Retina (tissue), 1 donor: Measurements from ENCODE around the gene ARRDC1.
"Not testable (repeated sequence)": the region's sequence is repeated elsewhere in the genome, so short reads cannot be mapped to it uniquely, and the experiment has no call there.

ENCODE experiments used
- DNase-seq: peaks from one replicate; pipeline ENCODE4 v3.0.0-alpha.2; 2016

ARRDC1 gene

GRCh38 chr9:137613738-137614523, 8.4 kb downstream of the ARRDC1 start:
- no peak for DNase-seq

DNA sequence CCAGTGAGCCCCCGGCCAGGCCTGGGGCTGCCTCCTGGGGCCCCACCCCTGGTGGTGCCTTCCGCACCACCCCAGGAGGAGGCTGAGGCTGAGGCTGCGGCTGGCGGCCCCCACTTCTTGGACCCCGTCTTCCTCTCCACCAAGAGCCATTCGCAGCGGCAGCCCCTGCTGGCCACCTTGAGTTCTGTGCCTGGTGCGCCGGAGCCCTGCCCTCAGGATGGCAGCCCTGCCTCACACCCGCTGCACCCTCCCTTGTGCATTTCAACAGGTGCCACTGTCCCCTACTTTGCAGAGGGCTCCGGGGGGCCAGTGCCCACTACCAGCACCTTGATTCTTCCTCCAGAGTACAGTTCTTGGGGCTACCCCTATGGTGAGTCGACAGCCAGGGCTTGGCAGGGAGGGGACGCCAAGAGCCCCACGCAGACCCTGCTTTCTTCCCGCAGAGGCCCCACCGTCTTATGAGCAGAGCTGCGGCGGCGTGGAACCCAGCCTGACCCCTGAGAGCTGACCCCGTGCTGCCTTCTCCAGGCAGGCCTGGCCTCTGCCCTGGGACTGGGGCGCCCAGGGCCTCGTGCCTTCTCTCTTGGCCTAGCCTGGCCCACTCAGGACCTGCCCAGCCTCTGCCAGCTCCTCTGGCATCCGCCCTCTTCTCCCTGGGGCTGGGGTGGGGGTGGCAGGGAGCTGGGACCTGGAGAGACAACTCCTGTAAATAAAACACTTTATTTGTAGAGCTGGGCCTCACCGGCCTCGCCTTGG, 9.3 kb downstream of the ARRDC1 start:
- DNase-seq = no peak

- DNase-seq = no peak
Measured at GRCh38 chr9:137615387-137615871, 9.9 kb downstream of the ARRDC1 start.

- DNase-seq = peak; percentile 92
Measured at GRCh38 chr9:137618105-137619067, 12.9 kb downstream of the ARRDC1 start, which contains the start of gene EHMT1. Gene EHMT1, plus strand, starts transcription at chr9:137619005. Its CDS starts 24 bp downstream, at chr9:137619029.

DNA sequence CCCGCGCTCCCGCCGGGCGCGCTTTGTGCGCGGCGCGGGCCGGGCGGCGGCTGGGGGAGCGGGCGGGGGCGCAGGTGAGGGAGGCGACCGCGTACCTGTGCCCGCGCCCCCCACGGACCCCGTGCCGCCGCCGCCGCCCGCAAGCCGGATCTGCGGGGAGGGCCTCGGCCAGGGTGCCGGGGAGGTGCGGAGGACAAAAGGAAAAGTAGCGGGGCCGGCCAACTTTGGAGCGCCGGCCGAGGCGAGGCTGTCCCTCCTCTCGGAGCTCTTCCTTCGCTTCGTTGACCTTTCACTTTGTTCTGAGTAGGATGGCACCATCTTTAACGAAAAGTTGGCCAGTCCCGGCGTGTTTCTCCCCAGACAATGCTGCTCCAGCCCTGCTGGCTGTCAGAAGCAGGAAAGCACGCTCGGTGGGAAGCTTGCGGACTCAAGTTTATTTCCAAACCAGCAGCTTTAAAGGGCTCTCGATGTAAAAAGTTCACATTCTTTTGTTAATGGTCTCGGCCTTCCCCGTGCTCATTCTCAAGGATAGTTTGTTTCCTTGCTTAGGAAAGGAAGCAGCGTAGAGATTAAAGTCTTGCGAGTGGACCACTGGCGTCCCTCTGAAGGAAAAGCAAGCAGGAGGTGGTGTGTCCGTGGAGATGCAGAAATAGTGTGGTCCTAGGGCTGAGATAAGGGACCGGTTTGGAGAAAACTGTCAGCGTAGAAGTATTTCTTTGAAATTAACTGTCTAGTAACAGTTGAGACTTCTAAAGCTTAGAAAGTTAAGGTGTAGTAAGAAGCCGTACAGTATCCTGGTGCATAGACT, 14.0 kb downstream of the ARRDC1 start:
- DNase-seq = peak; percentile 75

GRCh38 chr9:137620048-137620405, 14.5 kb downstream of the ARRDC1 start:
- no peak for DNase-seq

- DNase-seq = no peak
Measured at GRCh38 chr9:137620581-137620980, 15.1 kb downstream of the ARRDC1 start.

- DNase-seq = no peak
Measured at GRCh38 chr9:137621131-137621757, 15.8 kb downstream of the ARRDC1 start.

DNA sequence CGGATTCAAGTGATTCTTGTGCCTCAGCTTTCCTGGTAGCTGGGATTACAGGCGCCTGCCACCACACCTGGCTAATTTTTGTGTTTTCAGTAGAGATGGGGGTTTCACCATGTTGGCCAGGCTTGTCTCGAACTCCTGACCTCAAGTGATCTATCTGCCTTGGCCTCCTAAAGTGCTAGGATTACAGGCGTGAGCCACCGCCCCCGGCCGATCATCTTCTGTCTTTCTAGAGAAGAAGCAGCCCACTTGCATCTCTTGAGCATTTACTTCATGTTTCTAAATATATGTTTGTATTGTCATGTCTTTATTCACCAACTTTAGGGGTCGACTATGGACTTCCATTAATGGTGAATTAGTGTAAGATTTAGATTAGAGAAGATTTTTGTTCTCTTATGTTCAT, 16.7 kb downstream of the ARRDC1 start:
- not testable (repeated sequence) for DNase-seq

GRCh38 chr9:137626464-137626863, 21.0 kb downstream of the ARRDC1 start:
- DNase-seq = no peak

DNA sequence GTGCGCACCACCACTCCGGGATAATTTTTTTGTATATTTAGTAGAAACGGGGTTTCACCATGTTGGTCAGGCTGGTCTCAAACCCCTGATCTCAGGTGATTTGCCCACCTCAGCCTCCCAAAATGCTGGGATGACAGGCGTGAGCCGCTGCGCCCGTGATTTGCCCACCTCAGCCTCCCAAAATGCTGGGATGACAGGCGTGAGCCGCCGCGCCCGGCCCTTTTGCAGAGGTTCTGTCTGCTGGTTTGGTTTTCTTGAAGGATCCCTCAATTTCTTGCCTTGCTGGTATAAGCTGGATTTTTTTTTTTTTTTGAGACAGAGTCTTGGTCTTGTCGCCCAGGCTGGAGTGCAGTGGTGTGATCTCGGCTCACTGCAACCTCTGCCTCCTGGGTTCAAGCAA, 21.9 kb downstream of the ARRDC1 start:
- DNase-seq = not testable (repeated sequence)

DNA sequence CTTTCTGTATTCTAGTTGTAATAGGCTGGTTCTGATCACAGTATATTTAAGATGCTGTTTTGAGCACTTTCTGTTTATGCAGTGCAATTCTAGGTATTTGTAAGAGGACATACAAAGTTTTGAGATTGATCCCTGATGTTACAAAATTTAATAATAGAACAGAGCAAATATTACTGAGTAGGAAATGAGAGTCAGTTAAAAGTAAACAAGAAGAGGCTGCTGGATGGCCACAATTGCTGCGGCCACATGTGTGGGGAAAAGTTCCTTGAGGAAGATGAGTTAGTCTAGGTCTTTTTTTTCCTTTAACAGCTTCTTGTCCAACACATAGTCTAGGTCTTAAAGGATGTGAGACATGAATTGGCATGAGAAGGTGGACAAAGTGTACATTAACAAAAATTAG, 24.6 kb downstream of the ARRDC1 start:
- no peak for DNase-seq

- DNase-seq = no peak
Measured at GRCh38 chr9:137630679-137631078, 25.2 kb downstream of the ARRDC1 start.

- DNase-seq = no peak
Measured at GRCh38 chr9:137631345-137632229, 26.1 kb downstream of the ARRDC1 start.

DNA sequence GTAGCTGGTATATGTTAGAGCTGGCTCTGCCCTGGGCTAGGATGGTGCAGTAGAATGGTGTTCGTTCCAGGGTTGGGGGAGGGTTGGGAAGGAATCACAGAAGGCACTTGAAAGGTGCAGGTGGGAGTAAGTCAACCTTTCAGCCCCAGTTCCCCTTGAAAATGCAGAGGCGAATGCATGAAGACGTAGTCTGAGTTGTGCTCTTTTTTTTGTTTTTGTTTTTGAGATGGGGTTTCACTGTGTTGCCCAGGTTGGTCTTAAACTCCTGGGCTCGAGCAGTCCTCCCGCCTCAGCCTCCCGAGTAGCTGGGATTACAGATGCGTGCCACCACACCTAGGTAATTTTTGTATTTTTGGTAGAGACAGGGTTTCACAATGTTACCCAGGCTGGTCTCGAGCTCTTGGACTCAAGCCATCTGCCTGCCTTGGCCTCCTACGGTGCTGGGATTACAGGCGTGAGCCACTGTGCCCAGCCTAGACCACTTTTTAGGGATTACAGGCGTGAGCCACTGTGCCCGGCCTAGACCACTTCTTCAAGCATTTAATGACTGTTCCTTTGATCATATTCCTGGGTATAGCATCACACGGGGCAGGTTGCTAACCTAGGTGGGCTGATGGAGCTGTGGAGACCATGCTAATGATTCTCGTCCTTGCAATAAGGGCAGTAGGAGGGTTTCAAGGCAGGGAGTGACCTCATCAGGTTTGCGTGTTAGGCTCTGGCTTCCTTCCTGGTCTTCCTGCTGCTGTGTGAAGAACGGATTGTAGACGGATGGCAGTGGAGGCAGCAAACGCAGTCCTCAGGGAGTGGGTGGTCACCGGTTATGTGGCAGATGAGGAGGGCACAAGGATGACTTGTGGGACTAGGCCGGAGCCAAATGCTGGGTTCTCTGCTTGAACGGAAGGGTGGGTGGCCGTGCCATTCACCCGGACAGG, 27.0 kb downstream of the ARRDC1 start:
- DNase-seq = no peak

DNA sequence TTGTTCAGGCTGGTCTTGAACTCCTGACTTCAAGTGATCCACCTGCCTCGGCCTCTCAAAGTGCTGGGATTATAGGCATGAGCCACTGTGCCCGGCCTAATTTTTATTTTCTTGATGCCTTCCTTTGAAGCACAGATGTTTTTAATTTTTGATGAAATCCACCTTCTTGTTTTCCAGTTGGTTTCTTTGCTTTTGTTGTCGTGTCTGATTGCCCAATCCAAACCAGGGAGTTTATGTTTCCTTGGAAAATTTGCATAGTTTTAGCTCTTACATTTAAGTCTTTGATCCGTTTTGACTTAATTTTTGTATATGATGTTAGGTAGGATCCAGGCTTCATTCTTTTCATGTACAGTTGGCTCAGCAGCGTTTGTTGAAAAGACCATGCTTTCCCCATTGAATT, 28.5 kb downstream of the ARRDC1 start:
- no peak for DNase-seq

- DNase-seq = no peak
Measured at GRCh38 chr9:137638680-137639079, 33.2 kb downstream of the ARRDC1 start.

DNA sequence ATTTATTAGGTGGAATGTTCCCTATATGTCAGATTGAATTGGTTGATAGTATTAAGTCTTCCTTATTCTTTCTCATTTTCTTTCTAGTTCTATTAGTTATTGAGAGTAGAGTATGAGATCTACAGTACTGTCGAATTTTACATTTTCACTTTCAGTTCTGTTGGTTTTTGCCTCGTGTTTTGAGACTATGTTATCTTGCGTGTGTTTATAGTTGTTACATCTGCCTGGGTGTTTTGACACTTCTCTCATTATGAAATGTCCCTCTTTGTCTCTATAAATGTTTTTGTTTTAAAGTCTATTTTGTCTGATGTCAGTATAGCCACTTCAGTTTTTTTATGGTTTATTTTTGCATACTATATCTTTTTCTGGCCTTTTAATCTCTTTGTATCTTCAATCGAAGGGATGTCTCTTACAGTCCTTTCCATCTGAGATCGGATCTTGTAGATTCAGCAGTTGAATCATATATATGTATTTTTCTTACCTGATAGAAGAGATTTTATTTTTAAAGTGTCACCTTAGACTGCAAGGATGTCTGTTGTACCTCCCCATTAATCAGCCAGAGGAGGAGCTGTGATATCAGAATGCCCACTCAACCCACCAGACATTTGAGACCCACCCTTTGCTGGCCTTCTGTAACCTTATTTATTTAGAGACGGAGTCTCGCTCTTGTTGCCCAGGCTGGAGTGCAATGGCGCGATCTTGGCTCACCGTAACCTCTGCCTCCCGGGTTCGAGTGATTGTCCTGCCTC, 34.0 kb downstream of the ARRDC1 start:
- DNase-seq = no peak

DNA sequence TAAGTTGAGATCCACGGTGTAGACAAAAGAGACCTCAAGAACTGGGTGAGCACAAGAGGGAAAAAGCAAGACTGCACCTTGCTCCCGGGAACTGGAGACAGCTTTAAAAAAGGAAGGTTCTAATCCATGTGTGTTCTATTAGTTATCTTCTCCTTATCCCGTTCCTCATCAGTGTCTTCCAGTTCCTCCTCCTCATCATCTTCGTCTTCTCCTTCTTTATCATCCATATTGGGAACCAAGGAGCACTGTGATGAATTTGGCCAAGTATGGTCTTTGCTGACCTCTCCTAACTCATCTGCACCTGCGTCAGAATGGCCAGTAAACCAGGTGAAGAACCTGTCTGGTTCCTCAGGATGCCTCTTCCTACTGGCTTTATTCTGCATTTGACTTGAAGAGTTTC, 35.4 kb downstream of the ARRDC1 start:
- DNase-seq = no peak
